WTC11 (cell line): ENCODE measurements around the gene DNAH11.

Source experiments
- CTCF ChIP-seq: fragments of 200-600 bp; IDR thresholded peaks from 2 replicates; pipeline ENCODE4 v1.8.0; 2022; ENCODE audit warnings: antibody characterized with exemption
- FOXJ3 ChIP-seq: sonication (generic); formaldehyde crosslinking; IDR thresholded peaks from 2 replicates; pipeline ENCODE4 v1.9.0; 2021; ENCODE audit warnings: missing genetic modification reagents, mild to moderate bottlenecking, borderline replicate concordance
- SP1 ChIP-seq: sonication (generic); formaldehyde crosslinking; conservative IDR thresholded peaks from 2 replicates; pipeline ENCODE4 v1.8.1; 2022; ENCODE audit warnings: missing genetic modification reagents
- TP53 ChIP-seq: sonication (generic); formaldehyde crosslinking; IDR thresholded peaks from 2 replicates; pipeline ENCODE4 v1.8.1; 2023; ENCODE audit warnings: mild to moderate bottlenecking, missing genetic modification reagents

- TF ChIP-seq TP53 (CRISPR knock-in tag), result no peak
- TF ChIP-seq CTCF, result no peak
- no peak for TF ChIP-seq SP1 (CRISPR knock-in tag)
- TF ChIP-seq FOXJ3 (CRISPR knock-in tag), result no peak
These were observed 200.7 kb downstream of the DNAH11 start for GRCh38 chr7:21743493-21743892.
